GM12801 (cell line): ENCODE measurements around the gene SCGB1C2.

Experiments used
- CTCF ChIP-seq: IDR thresholded peaks from one replicate; pipeline ENCODE4 v1.5.1; 2011; ENCODE audit warnings: control low read depth; ENCODE audit not compliant: insufficient read length; ENCODE audit errors: extremely low read depth

SCGB1C2 gene

GRCh38 chr17:151886-152859 lies 14.8 kb downstream of the SCGB1C2 start:
- no peak for TF ChIP-seq CTCF

- TF ChIP-seq CTCF = no peak
These were observed 15.6 kb downstream of the SCGB1C2 start for GRCh38 chr17:152860-153420.

GRCh38 chr17:153851-154250 lies 16.5 kb downstream of the SCGB1C2 start:
- TF ChIP-seq CTCF = no peak

GRCh38 chr17:155576-155975 lies 18.2 kb downstream of the SCGB1C2 start:
- TF ChIP-seq CTCF = no peak

- TF ChIP-seq CTCF = no peak
These were observed 18.8 kb downstream of the SCGB1C2 start for GRCh38 chr17:156094-156621.

GRCh38 chr17:156946-157345 lies 19.6 kb downstream of the SCGB1C2 start:
- TF ChIP-seq CTCF = no peak

- TF ChIP-seq CTCF = no peak
These were observed 20.5 kb downstream of the SCGB1C2 start for GRCh38 chr17:157901-158300.
